ENCODE results near the gene GMDS.

DNA sequence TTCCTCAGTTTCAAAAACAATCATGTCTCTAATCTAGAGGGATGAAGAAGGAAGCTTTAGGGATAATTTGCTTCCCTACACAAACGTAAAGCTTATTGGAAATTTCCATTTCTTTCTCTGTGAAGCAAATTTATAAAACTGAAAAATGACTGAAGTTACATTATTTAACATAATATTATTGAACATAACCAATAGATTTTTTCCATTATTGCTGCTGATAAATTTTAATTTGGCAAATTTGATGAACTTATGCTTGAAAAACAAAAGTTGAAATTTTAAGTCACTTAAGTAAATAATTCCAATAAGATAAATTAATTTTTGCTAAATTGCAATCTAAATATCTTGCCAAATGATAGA, 140.9 kb downstream of the GMDS start:
- TF ChIP-seq, protein P1, sequence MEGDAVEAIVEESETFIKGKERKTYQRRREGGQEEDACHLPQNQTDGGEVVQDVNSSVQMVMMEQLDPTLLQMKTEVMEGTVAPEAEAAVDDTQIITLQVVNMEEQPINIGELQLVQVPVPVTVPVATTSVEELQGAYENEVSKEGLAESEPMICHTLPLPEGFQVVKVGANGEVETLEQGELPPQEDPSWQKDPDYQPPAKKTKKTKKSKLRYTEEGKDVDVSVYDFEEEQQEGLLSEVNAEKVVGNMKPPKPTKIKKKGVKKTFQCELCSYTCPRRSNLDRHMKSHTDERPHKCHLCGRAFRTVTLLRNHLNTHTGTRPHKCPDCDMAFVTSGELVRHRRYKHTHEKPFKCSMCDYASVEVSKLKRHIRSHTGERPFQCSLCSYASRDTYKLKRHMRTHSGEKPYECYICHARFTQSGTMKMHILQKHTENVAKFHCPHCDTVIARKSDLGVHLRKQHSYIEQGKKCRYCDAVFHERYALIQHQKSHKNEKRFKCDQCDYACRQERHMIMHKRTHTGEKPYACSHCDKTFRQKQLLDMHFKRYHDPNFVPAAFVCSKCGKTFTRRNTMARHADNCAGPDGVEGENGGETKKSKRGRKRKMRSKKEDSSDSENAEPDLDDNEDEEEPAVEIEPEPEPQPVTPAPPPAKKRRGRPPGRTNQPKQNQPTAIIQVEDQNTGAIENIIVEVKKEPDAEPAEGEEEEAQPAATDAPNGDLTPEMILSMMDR (IDR thresholded peaks at IDR 0.05; ENCODE audit: borderline replicate concordance, extremely low read depth, low read length, poor library complexity, severe bottlenecking) = no peak
- no peak for TF ChIP-seq EZH2 (IDR thresholded peaks at IDR 0.05; ENCODE audit: borderline replicate concordance, low read depth, low read length, severe bottlenecking)

All from DND-41 (cell line).